Measurements from ENCODE around the gene IQSEC3.

Gene IQSEC3

DNA sequence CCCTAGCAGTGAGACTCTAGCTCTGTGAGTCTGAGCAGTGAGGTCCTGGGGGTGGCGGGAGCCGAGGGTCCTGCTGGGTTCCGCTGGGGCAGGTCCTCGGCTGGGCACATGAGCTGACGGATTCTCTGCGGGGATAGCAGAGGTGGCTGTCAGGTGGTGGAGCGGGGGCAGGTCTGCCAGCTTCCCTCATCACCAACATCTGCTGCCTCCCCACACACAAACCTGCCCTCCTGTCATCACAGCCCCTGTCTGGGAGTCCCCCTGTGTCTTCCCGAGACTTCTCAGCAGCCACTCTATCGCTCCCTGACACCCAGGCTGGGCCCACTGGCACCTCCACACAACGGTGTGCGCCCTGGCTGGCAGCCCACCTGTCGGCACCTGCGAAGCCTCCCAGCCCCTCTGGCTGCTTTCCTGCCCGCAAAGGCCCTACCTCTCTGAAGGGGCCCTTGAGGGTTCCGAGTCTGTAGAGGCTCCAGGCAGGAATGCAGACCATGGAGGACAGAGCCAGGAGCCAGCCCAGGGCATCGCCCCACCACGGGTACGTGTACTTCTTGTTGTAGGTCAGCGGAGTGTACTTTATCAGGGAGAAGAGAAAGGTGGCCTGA, 154.5 kb downstream of the IQSEC3 start:
- Mint-ChIP-seq H3K4me3 (no peak overlapping the region), H3K4me1 (peaks cover 29% of the 10 kb centered on the region), H3K27ac (no peak overlapping the region), H3K9me3 (no peaks in the 10 kb centered on the region), H3K36me3 (ENCODE audit: low read depth) (no peaks in the 10 kb centered on the region), H3K27me3 (ENCODE audit: low read depth) (peaks cover 16% of the 10 kb centered on the region)
- TF ChIP-seq, protein P1, sequence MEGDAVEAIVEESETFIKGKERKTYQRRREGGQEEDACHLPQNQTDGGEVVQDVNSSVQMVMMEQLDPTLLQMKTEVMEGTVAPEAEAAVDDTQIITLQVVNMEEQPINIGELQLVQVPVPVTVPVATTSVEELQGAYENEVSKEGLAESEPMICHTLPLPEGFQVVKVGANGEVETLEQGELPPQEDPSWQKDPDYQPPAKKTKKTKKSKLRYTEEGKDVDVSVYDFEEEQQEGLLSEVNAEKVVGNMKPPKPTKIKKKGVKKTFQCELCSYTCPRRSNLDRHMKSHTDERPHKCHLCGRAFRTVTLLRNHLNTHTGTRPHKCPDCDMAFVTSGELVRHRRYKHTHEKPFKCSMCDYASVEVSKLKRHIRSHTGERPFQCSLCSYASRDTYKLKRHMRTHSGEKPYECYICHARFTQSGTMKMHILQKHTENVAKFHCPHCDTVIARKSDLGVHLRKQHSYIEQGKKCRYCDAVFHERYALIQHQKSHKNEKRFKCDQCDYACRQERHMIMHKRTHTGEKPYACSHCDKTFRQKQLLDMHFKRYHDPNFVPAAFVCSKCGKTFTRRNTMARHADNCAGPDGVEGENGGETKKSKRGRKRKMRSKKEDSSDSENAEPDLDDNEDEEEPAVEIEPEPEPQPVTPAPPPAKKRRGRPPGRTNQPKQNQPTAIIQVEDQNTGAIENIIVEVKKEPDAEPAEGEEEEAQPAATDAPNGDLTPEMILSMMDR (IDR thresholded peaks at IDR 0.05; ENCODE audit: unreplicated experiment in 3 of 3), result no peak

- H3K9me3 Mint-ChIP-seq, result no peaks in the 10 kb centered on the region
- H3K36me3 Mint-ChIP-seq (ENCODE audit: low read depth), result no peaks in the 10 kb centered on the region
- H3K4me3 Mint-ChIP-seq, result no peak overlapping the region
- no peak overlapping the region for H3K27ac Mint-ChIP-seq
- H3K4me1 Mint-ChIP-seq, result peaks cover 31% of the 10 kb centered on the region
- peaks cover 16% of the 10 kb centered on the region for H3K27me3 Mint-ChIP-seq (ENCODE audit: low read depth)
- TF ChIP-seq, protein P1 (IDR thresholded peaks at IDR 0.05; ENCODE audit: unreplicated experiment in 3 of 3), result no peak
Observed at GRCh38 chr12:221736-222135, 155.2 kb downstream of the IQSEC3 start.

GRCh38 chr12:223841-224240, 157.3 kb downstream of the IQSEC3 start:
- H3K27ac Mint-ChIP-seq, result no peak overlapping the region
- no peaks in the 10 kb centered on the region for H3K36me3 Mint-ChIP-seq (ENCODE audit: low read depth)
- TF ChIP-seq, protein P1 (IDR thresholded peaks at IDR 0.05; ENCODE audit: unreplicated experiment in 3 of 3), result no peak
- H3K4me1 Mint-ChIP-seq, result peaks cover 41% of the 10 kb centered on the region
- no peaks in the 10 kb centered on the region for H3K9me3 Mint-ChIP-seq
- no peak overlapping the region for H3K4me3 Mint-ChIP-seq
- H3K27me3 Mint-ChIP-seq (ENCODE audit: low read depth), result peaks cover 4% of the 10 kb centered on the region

DNA sequence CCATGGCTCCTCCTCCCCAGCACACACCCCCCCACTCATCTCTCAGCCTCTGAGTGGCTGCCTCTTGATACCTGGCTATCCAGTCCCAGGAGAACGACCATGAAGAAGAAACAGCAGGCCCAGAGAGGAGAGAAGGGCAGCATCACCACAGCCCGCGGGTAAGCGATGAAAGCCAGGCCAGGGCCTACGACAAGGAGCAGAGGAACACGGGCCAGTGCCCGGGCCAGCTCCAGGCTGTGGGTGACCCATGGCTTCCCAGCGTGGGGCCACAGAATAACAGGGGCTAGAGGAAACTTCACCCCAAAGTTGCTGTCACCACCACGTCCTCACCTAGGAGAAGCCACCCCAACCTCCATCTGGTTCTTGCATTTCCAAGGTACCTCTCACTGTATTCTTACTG, 157.8 kb downstream of the IQSEC3 start:
- Mint-ChIP-seq H3K4me1 (peaks cover 41% of the 10 kb centered on the region), H3K27ac (no peak overlapping the region), H3K27me3 (ENCODE audit: low read depth) (peaks cover 4% of the 10 kb centered on the region), H3K4me3 (no peak overlapping the region), H3K9me3 (no peaks in the 10 kb centered on the region), H3K36me3 (ENCODE audit: low read depth) (no peaks in the 10 kb centered on the region)
- TF ChIP-seq, protein P1 (IDR thresholded peaks at IDR 0.05; ENCODE audit: unreplicated experiment in 3 of 3), result no peak

DNA sequence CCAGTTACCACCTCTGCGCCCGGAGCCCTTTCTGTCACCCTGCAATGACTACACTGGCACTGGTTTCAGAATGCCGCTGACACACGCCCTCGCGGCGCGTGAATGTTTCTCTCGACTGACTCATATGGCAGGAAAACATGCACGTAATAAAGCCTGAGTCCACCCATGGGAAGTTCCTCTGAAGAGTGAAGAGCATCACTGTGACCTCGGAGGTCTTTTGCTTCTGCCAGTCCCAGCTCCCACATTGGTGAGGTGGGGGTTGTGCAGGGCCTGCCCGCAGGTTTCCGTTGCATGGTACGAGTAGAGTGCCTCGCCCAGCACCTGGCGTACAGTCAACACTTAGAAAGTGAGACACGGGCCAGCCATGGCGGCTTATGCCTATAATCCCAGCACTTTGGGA, 158.4 kb downstream of the IQSEC3 start:
- Mint-ChIP-seq H3K27me3 (ENCODE audit: low read depth) (peaks cover 4% of the 10 kb centered on the region), H3K9me3 (no peaks in the 10 kb centered on the region), H3K36me3 (ENCODE audit: low read depth) (no peaks in the 10 kb centered on the region), H3K27ac (no peak overlapping the region), H3K4me3 (no peak overlapping the region), H3K4me1 (peaks cover 42% of the 10 kb centered on the region)
- TF ChIP-seq, protein P1 (IDR thresholded peaks at IDR 0.05; ENCODE audit: unreplicated experiment in 3 of 3), result no peak

GRCh38 chr12:226401-226800, 159.8 kb downstream of the IQSEC3 start:
- H3K27me3 Mint-ChIP-seq (ENCODE audit: low read depth), result no peaks in the 10 kb centered on the region
- no peak overlapping the region for H3K27ac Mint-ChIP-seq
- H3K4me1 Mint-ChIP-seq, result peaks cover 55% of the 10 kb centered on the region
- H3K36me3 Mint-ChIP-seq (ENCODE audit: low read depth), result no peaks in the 10 kb centered on the region
- H3K4me3 Mint-ChIP-seq, result no peak overlapping the region
- TF ChIP-seq, protein P1 (IDR thresholded peaks at IDR 0.05; ENCODE audit: unreplicated experiment in 3 of 3), result no peak
- H3K9me3 Mint-ChIP-seq, result no peaks in the 10 kb centered on the region
